ENCODE data around the gene OXCT2. TPM values are rescaled to one million over a fixed set of nuclear protein-coding genes. Genes with fewer than 3 reads are reported as not detected.

The OXCT2 gene
- polyA plus RNA-seq, 1 of the 3 experiments (the other 2 are of a cell fraction) = 0.44 TPM

DNA sequence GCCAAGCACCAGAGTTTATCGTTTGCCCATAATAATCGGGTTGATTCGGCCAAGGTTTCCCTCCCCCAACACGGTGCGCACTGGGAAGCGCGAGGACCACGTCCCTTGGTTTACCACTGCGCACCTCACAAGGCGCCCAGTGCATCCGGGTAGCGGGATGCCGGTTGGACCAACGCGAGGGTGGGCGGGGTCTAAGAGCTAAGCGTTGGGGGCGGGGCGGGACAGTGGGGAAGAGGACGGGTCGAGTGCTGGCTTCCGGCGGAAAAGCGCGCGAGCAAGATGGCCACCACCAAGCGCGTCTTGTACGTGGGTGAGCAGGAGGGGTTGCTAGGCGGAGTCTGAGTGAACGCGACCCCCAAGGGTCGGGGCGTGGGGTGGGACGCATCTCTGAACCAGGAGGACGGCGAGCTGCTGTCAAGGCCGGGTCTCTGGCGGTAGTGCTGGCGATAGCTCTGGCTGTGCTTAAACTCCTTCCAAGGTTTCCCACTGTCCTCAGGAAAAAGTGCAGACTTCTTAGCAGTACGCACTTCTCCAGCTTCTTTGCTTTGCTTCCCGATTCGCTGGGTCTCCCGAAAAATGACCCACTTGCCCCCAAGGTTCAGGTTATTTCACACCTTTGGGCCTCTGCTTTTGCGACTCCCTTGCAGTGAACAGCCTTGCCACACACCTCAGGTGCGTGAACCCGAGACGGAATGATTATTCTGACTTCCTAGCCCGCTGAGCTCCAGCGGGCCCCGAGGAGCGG lies 32.4 kb downstream of the OXCT2 start, which contains the start of gene PPIE:
TSS of gene PPIE (plus strand) at position 261 of the 745 bp plus-strand sequence. CDS start at position 280, 19 bp downstream.
- H3K36me3 ChIP-seq (replicated peaks in 1 of 2; ENCODE audit: control insufficient read depth in 1 of 2, insufficient read depth in 2 of 2, low read length in 1 of 2) = peaks cover 24 to 37% of the 10 kb centered on the region in 2 experiments
- peak within 1 kb of the TSS; percentile 81 for H3K9ac ChIP-seq
- H3F3A ChIP-seq (replicated peaks; ENCODE audit: insufficient read depth) = no peaks in the 10 kb centered on the region
- peak within 1 kb of the TSS; percentile 55 to 80; a peak in 3 of 4 replicates for H3K27ac ChIP-seq (ENCODE audit: low read depth in 2 of 2, low read length in 1 of 2)
- no peaks in the 10 kb centered on the region for H3K9me3 ChIP-seq
- peak; percentile 94 for DNase-seq
- peak within 1 kb of the TSS; percentile 71 to 90 for H3K4me3 ChIP-seq (ENCODE audit: low read depth in 2 of 2, low read length in 1 of 2)
- H3K79me2 ChIP-seq (ENCODE audit: insufficient read depth) = peaks cover 23% of the 10 kb centered on the region; the same call in 1 of the 2 replicates
- H3K4me1 ChIP-seq (ENCODE audit: control insufficient read depth in 1 of 2, insufficient read depth in 2 of 2, low read depth in 1 of 2, low read length in 1 of 2) = peaks cover 0 to 14% of the 10 kb centered on the region in 2 experiments; a peak in 2 of 4 replicates
- ChIA-PET POLR2A (interaction anchor here (0.6 to 1.6 kb wide), 6 partner anchors 66 to 712 kb away, joined by 3 to 4 read pairs (median 3); partner anchors contain the start of genes MYCL and NDUFS5), CTCF (interaction anchor here (0.8 to 2.3 kb wide), 5 partner anchors 13 to 162 kb away, joined by 3 to 11 read pairs (median 5); no protein-coding TSS in a partner anchor)
- H2AFZ ChIP-seq (ENCODE audit: low read depth) = peak within 1 kb of the TSS; percentile 93
- no peaks in the 10 kb centered on the region for H4K20me1 ChIP-seq (ENCODE audit: insufficient read depth)
- H3K4me2 ChIP-seq = peak within 1 kb of the TSS; percentile 86
- 3% methylated on average over 38 of the region's 52 CpGs for WGBS (ENCODE audit: low lambda C conversion rate)
- H3K9me2 ChIP-seq = no peaks in the 10 kb centered on the region
- H3K27me3 ChIP-seq (ENCODE audit: insufficient read depth) = no peaks in the 10 kb centered on the region
- TF ChIP-seq RAD21 (IDR thresholded peaks at IDR 0.05; ENCODE audit: low read length) (no peak), MEF2A (IDR thresholded peaks at IDR 0.05; ENCODE audit: borderline replicate concordance, low read depth) (no peak), GATA2 (CRISPR knock-in tag; IDR thresholded peaks at IDR 0.05) (no peak), FOSL2 (IDR thresholded peaks at IDR 0.05; ENCODE audit: borderline replicate concordance, low read depth) (no peak), YY1 (IDR thresholded peaks at IDR 0.05; ENCODE audit: low read depth) (peak; percentile 92), MXI1 (IDR thresholded peaks at IDR 0.05; ENCODE audit: low read depth, low read length) (peak; percentile 72), FOXJ3 (CRISPR knock-in tag; IDR thresholded peaks at IDR 0.05) (no peak), ELF1 (IDR thresholded peaks at IDR 0.05) (no peak), SMC3 (IDR thresholded peaks at IDR 0.05; ENCODE audit: low read depth, low read length) (no peak), RFX5 (IDR thresholded peaks at IDR 0.05; ENCODE audit: low read length) (no peak), JUND (IDR thresholded peaks at IDR 0.05) (no peak), GABPA (IDR thresholded peaks at IDR 0.05; ENCODE audit: low read depth) (peak; percentile 82), TEAD4 (IDR thresholded peaks at IDR 0.05; ENCODE audit: borderline replicate concordance, insufficient read depth) (no peak), NRF1 (IDR thresholded peaks at IDR 0.05; ENCODE audit: low read depth, low read length) (peak; percentile 64), CHD2 (IDR thresholded peaks at IDR 0.05; ENCODE audit: low read length, partially characterized antibody) (peak; percentile 63), TCF12 (IDR thresholded peaks at IDR 0.05) (no peak), SIN3A (IDR thresholded peaks at IDR 0.05; ENCODE audit: borderline replicate concordance, low read depth, low read length) (0 out of 2 replicates have a peak, but pooled peaks have one; percentile 24), FOXM1 (IDR thresholded peaks at IDR 0.05; ENCODE audit: low read depth) (no peak), POLR2AphosphoS5 (IDR thresholded peaks at IDR 0.05; ENCODE audit: low read depth, low read length) (peak; percentile 83), NFIC (IDR thresholded peaks at IDR 0.05; ENCODE audit: borderline replicate concordance) (no peak), EZH2phosphoT487 (IDR thresholded peaks at IDR 0.05; ENCODE audit: borderline replicate concordance, low read depth) (no peak)
- TF ChIP-seq, protein P1, sequence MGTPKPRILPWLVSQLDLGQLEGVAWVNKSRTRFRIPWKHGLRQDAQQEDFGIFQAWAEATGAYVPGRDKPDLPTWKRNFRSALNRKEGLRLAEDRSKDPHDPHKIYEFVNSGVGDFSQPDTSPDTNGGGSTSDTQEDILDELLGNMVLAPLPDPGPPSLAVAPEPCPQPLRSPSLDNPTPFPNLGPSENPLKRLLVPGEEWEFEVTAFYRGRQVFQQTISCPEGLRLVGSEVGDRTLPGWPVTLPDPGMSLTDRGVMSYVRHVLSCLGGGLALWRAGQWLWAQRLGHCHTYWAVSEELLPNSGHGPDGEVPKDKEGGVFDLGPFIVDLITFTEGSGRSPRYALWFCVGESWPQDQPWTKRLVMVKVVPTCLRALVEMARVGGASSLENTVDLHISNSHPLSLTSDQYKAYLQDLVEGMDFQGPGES (IDR thresholded peaks at IDR 0.05; ENCODE audit: low read depth, low read length) = no peak
- TF ChIP-seq, protein P2, sequence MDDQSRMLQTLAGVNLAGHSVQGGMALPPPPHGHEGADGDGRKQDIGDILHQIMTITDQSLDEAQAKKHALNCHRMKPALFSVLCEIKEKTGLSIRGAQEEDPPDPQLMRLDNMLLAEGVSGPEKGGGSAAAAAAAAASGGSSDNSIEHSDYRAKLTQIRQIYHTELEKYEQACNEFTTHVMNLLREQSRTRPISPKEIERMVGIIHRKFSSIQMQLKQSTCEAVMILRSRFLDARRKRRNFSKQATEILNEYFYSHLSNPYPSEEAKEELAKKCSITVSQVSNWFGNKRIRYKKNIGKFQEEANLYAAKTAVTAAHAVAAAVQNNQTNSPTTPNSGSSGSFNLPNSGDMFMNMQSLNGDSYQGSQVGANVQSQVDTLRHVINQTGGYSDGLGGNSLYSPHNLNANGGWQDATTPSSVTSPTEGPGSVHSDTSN (IDR thresholded peaks at IDR 0.05) = no peak
- TF ChIP-seq, protein P3, sequence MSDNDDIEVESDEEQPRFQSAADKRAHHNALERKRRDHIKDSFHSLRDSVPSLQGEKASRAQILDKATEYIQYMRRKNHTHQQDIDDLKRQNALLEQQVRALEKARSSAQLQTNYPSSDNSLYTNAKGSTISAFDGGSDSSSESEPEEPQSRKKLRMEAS (IDR thresholded peaks at IDR 0.05; ENCODE audit: low read depth) = peak; percentile 94
- TF ChIP-seq, protein P4, sequence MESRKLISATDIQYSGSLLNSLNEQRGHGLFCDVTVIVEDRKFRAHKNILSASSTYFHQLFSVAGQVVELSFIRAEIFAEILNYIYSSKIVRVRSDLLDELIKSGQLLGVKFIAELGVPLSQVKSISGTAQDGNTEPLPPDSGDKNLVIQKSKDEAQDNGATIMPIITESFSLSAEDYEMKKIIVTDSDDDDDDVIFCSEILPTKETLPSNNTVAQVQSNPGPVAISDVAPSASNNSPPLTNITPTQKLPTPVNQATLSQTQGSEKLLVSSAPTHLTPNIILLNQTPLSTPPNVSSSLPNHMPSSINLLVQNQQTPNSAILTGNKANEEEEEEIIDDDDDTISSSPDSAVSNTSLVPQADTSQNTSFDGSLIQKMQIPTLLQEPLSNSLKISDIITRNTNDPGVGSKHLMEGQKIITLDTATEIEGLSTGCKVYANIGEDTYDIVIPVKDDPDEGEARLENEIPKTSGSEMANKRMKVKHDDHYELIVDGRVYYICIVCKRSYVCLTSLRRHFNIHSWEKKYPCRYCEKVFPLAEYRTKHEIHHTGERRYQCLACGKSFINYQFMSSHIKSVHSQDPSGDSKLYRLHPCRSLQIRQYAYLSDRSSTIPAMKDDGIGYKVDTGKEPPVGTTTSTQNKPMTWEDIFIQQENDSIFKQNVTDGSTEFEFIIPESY (IDR thresholded peaks at IDR 0.05; ENCODE audit: borderline replicate concordance, low read depth) = no peak
- TF ChIP-seq, protein P5, sequence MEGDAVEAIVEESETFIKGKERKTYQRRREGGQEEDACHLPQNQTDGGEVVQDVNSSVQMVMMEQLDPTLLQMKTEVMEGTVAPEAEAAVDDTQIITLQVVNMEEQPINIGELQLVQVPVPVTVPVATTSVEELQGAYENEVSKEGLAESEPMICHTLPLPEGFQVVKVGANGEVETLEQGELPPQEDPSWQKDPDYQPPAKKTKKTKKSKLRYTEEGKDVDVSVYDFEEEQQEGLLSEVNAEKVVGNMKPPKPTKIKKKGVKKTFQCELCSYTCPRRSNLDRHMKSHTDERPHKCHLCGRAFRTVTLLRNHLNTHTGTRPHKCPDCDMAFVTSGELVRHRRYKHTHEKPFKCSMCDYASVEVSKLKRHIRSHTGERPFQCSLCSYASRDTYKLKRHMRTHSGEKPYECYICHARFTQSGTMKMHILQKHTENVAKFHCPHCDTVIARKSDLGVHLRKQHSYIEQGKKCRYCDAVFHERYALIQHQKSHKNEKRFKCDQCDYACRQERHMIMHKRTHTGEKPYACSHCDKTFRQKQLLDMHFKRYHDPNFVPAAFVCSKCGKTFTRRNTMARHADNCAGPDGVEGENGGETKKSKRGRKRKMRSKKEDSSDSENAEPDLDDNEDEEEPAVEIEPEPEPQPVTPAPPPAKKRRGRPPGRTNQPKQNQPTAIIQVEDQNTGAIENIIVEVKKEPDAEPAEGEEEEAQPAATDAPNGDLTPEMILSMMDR (IDR thresholded peaks at IDR 0.05) = no peak
- TF ChIP-seq, protein P6, sequence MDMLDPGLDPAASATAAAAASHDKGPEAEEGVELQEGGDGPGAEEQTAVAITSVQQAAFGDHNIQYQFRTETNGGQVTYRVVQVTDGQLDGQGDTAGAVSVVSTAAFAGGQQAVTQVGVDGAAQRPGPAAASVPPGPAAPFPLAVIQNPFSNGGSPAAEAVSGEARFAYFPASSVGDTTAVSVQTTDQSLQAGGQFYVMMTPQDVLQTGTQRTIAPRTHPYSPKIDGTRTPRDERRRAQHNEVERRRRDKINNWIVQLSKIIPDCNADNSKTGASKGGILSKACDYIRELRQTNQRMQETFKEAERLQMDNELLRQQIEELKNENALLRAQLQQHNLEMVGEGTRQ (IDR thresholded peaks at IDR 0.05; ENCODE audit: borderline replicate concordance, low read depth, low read length) = 0 out of 2 replicates have a peak, but pooled peaks have one; percentile 5
